GM23338 (cell line): ENCODE measurements around the gene SORBS1. TPM values are rescaled to one million over a fixed set of nuclear protein-coding genes. Genes with fewer than 3 reads are reported as not detected.

Source experiments
- ATAC-seq: fragments of 200-7000 bp; cut with Tn5 transposase; 3 replicates; pipeline ENCODE4 v1.9.1; 2020
- DNase-seq: peaks from one replicate; pipeline ENCODE4 v3.0.0-alpha.2; 2015; ENCODE audit warnings: low spot score
- H2AFZ ChIP-seq: fragments of 200-600 bp; sonication (generic); 2 replicates; pipeline ENCODE4 v1.8.0; 2016; ENCODE audit warnings: antibody characterized with exemption, mild to moderate bottlenecking, moderate library complexity
- H3F3A ChIP-seq: fragments of 200-600 bp; sonication (generic); replicated peaks from 2 replicates; pipeline ENCODE4 v1.8.0; 2017; ENCODE audit warnings: antibody characterized with exemption, mixed run types, low read depth
- H3K27ac ChIP-seq: fragments of 200-600 bp; sonication (generic); 2 replicates; pipeline ENCODE4 v1.6.1; 2016; ENCODE audit warnings: low read depth
- H3K27me3 ChIP-seq: fragments of 200-600 bp; sonication (generic); 2 replicates; pipeline ENCODE4 v1.8.0; 2016; ENCODE audit warnings: mild to moderate bottlenecking, mixed run types, moderate library complexity; ENCODE audit not compliant: insufficient read depth
- H3K36me3 ChIP-seq: fragments of 200-600 bp; sonication (generic); 2 replicates; pipeline ENCODE4 v1.8.0; 2016; ENCODE audit warnings: mild to moderate bottlenecking; ENCODE audit not compliant: insufficient read depth
- H3K4me1 ChIP-seq: fragments of 200-600 bp; sonication (generic); 2 replicates; pipeline ENCODE4 v1.8.0; 2016; ENCODE audit warnings: mild to moderate bottlenecking, moderate library complexity; ENCODE audit not compliant: insufficient read depth
- H3K4me2 ChIP-seq: fragments of 200-600 bp; sonication (generic); 2 replicates; pipeline ENCODE4 v1.7.1; 2017; ENCODE audit warnings: mixed run types
- H3K4me3 ChIP-seq: fragments of 200-600 bp; sonication (generic); 2 replicates; pipeline ENCODE4 v1.6.1; 2016; ENCODE audit warnings: mixed run types
- H3K79me2 ChIP-seq: fragments of 200-600 bp; sonication (generic); replicated peaks from 2 replicates; pipeline ENCODE4 v1.8.0; 2017; ENCODE audit warnings: mild to moderate bottlenecking; ENCODE audit not compliant: insufficient read depth
- H3K9me2 ChIP-seq: fragments of 200-600 bp; sonication (generic); 2 replicates; pipeline ENCODE4 v1.8.0; 2017; ENCODE audit not compliant: insufficient read depth
- H4K20me1 ChIP-seq: fragments of 200-600 bp; sonication (generic); replicated peaks from 2 replicates; pipeline ENCODE4 v1.8.0; 2017; ENCODE audit warnings: mild to moderate bottlenecking; ENCODE audit not compliant: insufficient read depth
- H3K27ac Mint-ChIP-seq: 2 replicates; pipeline ENCODE4 v1.8.0; 2020; ENCODE audit warnings: inconsistent platforms, mild to moderate bottlenecking, moderate library complexity, mixed read lengths
- H3K27me3 Mint-ChIP-seq: 3 replicates; pipeline ENCODE4 v1.8.0; 2022; ENCODE audit warnings: low read depth, mild to moderate bottlenecking, moderate library complexity, mixed read lengths, inconsistent platforms; ENCODE audit not compliant: insufficient read depth, poor library complexity
- H3K36me3 Mint-ChIP-seq: 3 replicates; pipeline ENCODE4 v1.8.0; 2021; ENCODE audit warnings: low read depth, mild to moderate bottlenecking, inconsistent platforms, moderate library complexity, mixed read lengths
- H3K4me1 Mint-ChIP-seq: 3 replicates; pipeline ENCODE4 v1.8.0; 2020; ENCODE audit warnings: mild to moderate bottlenecking, inconsistent platforms, mixed read lengths
- H3K4me3 Mint-ChIP-seq: 3 replicates; pipeline ENCODE4 v1.8.0; 2021; ENCODE audit warnings: moderate library complexity, mild to moderate bottlenecking, inconsistent platforms, mixed read lengths
- H3K9me3 Mint-ChIP-seq: 3 replicates; pipeline ENCODE4 v1.8.0; 2020; ENCODE audit warnings: moderate library complexity, mild to moderate bottlenecking, inconsistent platforms, mixed read lengths
- CREB1 ChIP-seq: fragments of 250-450 bp; sonication (Bioruptor Pico); IDR thresholded peaks from 2 replicates; pipeline ENCODE4 v1.5.0; 2020; ENCODE audit warnings: low read depth, mild to moderate bottlenecking, moderate library complexity
- EZH2 ChIP-seq: fragments of 200-600 bp; sonication (generic); IDR thresholded peaks from one replicate; pipeline ENCODE4 v1.8.0; 2017; ENCODE audit warnings: antibody characterized with exemption, mild to moderate bottlenecking, low read depth; ENCODE audit not compliant: unreplicated experiment
- EZH2phosphoT487 ChIP-seq: fragments of 200-600 bp; sonication (generic); IDR thresholded peaks from one replicate; pipeline ENCODE4 v1.8.1; 2018; ENCODE audit warnings: antibody characterized with exemption; ENCODE audit not compliant: unreplicated experiment
- JUNB ChIP-seq: IDR thresholded peaks from one replicate; pipeline ENCODE4 v1.6.1; 2016; ENCODE audit warnings: antibody characterized with exemption; ENCODE audit not compliant: unreplicated experiment
- NANOG ChIP-seq: IDR thresholded peaks from 2 replicates; pipeline ENCODE4 v1.6.1; 2016; ENCODE audit warnings: antibody characterized with exemption, borderline replicate concordance
- POLR2AphosphoS5 ChIP-seq: IDR thresholded peaks from 2 replicates; pipeline ENCODE4 v1.6.1; 2016; ENCODE audit warnings: antibody characterized with exemption, low read depth
- STAT1 ChIP-seq: IDR thresholded peaks from one replicate; pipeline ENCODE4 v1.6.1; 2016; ENCODE audit warnings: antibody characterized with exemption; ENCODE audit not compliant: unreplicated experiment
- ZNF114 ChIP-seq: fragments of 250-450 bp; sonication (Bioruptor Pico); IDR thresholded peaks from 2 replicates; pipeline ENCODE4 v1.5.0; 2020; ENCODE audit warnings: mild to moderate bottlenecking, moderate library complexity
- ZNF331 ChIP-seq: fragments of 250-450 bp; sonication (Bioruptor Pico); IDR thresholded peaks from 2 replicates; pipeline ENCODE4 v1.5.0; 2020; ENCODE audit warnings: low read depth, mild to moderate bottlenecking, moderate library complexity
- polyA plus RNA-seq: library from polyadenylated mRNA; unstranded; fragments of >200 nt; fragmentation: Nextera tagmentation; extraction: Ambion mirVana; gene quantifications from 2 replicates; pipeline ENCODE4 v1.2.1, GENCODE V29; 2016
- total RNA-seq: library from RNA; depleted of rRNA; stranded (reverse); fragments of >200 nt; shearing (Covaris generic); gene quantifications from 2 replicates; pipeline ENCODE4 v1.2.3, GENCODE V29; 2014
- TF ChIP-seq, protein P1 (sequence below): IDR thresholded peaks from 2 replicates; pipeline ENCODE4 v1.6.1; 2016; ENCODE audit warnings: antibody characterized with exemption
- TF ChIP-seq, protein P2 (sequence below): IDR thresholded peaks from one replicate; pipeline ENCODE4 v1.6.1; 2018; ENCODE audit warnings: antibody characterized with exemption; ENCODE audit not compliant: unreplicated experiment
- TF ChIP-seq, protein P3 (sequence below): fragments of 250-450 bp; sonication (Bioruptor Pico); IDR thresholded peaks from 2 replicates; pipeline ENCODE4 v1.5.0; 2020; ENCODE audit warnings: mild to moderate bottlenecking, moderate library complexity
- TF ChIP-seq, protein P4 (sequence below), 2 experiments: fragments of 200-600 bp in 1 of 2; sonication (generic) in 1 of 2; conservative IDR thresholded peaks; 2 replicates each; pipeline versions ENCODE4 v1.5.1 to v1.6.1; 2016 to 2017; ENCODE audit warnings: antibody characterized with exemption in 2 of 2, low read depth in 2 of 2, mild to moderate bottlenecking in 2 of 2, moderate library complexity in 1 of 2

The SORBS1 gene
- total and polyA plus RNA-seq, 2 experiments from 2014 or later, result 47.7 to 51.5 TPM

DNA sequence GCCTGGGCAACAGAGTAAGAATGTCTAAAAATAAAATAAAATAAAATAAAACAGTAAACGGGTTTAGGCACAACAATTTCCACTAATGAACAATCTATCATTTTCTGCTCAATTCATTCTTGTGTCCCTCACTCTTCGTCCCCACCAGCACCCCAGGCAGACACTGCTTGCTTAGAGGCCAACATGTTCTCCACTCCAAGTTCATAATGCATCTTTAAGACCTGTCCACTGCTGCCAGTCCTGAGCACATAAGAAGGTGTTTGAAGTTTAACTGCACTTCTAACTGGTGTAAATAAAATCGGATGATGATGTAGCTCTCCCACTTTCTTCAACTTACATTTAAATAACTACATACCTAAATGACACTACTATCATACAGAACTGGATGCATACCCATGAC lies 283.6 kb downstream of the SORBS1 start:
- Histone ChIP-seq H3F3A (0 out of 2 replicates have a peak, but pooled peaks cover 4% of the 10 kb centered on the region), H3K4me3 (no peak overlapping the region), H2AFZ (no peak overlapping the region), H3K27me3 (no peaks in the 10 kb centered on the region), H4K20me1 (peaks cover 35% of the 10 kb centered on the region), H3K79me2 (peaks cover 100% of the 10 kb centered on the region), H3K4me2 (0 out of 2 replicates have a peak overlapping the region, but pooled peaks have one; percentile 43), H3K36me3 (no peaks in the 10 kb centered on the region), H3K4me1 (peaks cover 30% of the 10 kb centered on the region), H3K27ac (no peak overlapping the region), H3K9me2 (no peaks in the 10 kb centered on the region)
- Mint-ChIP-seq H3K36me3 (0 out of 3 replicates have a peak, but pooled peaks cover 6% of the 10 kb centered on the region), H3K9me3 (0 out of 3 replicates have a peak, but pooled peaks cover 4% of the 10 kb centered on the region), H3K4me3 (no peak overlapping the region), H3K4me1 (peaks cover 40% of the 10 kb centered on the region), H3K27me3 (peaks cover 3% of the 10 kb centered on the region), H3K27ac (no peak overlapping the region)
- TF ChIP-seq, protein P1, sequence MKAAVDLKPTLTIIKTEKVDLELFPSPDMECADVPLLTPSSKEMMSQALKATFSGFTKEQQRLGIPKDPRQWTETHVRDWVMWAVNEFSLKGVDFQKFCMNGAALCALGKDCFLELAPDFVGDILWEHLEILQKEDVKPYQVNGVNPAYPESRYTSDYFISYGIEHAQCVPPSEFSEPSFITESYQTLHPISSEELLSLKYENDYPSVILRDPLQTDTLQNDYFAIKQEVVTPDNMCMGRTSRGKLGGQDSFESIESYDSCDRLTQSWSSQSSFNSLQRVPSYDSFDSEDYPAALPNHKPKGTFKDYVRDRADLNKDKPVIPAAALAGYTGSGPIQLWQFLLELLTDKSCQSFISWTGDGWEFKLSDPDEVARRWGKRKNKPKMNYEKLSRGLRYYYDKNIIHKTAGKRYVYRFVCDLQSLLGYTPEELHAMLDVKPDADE, result no peak
- TF ChIP-seq, protein P2, sequence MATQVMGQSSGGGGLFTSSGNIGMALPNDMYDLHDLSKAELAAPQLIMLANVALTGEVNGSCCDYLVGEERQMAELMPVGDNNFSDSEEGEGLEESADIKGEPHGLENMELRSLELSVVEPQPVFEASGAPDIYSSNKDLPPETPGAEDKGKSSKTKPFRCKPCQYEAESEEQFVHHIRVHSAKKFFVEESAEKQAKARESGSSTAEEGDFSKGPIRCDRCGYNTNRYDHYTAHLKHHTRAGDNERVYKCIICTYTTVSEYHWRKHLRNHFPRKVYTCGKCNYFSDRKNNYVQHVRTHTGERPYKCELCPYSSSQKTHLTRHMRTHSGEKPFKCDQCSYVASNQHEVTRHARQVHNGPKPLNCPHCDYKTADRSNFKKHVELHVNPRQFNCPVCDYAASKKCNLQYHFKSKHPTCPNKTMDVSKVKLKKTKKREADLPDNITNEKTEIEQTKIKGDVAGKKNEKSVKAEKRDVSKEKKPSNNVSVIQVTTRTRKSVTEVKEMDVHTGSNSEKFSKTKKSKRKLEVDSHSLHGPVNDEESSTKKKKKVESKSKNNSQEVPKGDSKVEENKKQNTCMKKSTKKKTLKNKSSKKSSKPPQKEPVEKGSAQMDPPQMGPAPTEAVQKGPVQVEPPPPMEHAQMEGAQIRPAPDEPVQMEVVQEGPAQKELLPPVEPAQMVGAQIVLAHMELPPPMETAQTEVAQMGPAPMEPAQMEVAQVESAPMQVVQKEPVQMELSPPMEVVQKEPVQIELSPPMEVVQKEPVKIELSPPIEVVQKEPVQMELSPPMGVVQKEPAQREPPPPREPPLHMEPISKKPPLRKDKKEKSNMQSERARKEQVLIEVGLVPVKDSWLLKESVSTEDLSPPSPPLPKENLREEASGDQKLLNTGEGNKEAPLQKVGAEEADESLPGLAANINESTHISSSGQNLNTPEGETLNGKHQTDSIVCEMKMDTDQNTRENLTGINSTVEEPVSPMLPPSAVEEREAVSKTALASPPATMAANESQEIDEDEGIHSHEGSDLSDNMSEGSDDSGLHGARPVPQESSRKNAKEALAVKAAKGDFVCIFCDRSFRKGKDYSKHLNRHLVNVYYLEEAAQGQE, result no peak
- no peak for TF ChIP-seq JUNB
- TF ChIP-seq ZNF114 (CRISPR knock-in tag), result no peak
- TF ChIP-seq, protein P3, sequence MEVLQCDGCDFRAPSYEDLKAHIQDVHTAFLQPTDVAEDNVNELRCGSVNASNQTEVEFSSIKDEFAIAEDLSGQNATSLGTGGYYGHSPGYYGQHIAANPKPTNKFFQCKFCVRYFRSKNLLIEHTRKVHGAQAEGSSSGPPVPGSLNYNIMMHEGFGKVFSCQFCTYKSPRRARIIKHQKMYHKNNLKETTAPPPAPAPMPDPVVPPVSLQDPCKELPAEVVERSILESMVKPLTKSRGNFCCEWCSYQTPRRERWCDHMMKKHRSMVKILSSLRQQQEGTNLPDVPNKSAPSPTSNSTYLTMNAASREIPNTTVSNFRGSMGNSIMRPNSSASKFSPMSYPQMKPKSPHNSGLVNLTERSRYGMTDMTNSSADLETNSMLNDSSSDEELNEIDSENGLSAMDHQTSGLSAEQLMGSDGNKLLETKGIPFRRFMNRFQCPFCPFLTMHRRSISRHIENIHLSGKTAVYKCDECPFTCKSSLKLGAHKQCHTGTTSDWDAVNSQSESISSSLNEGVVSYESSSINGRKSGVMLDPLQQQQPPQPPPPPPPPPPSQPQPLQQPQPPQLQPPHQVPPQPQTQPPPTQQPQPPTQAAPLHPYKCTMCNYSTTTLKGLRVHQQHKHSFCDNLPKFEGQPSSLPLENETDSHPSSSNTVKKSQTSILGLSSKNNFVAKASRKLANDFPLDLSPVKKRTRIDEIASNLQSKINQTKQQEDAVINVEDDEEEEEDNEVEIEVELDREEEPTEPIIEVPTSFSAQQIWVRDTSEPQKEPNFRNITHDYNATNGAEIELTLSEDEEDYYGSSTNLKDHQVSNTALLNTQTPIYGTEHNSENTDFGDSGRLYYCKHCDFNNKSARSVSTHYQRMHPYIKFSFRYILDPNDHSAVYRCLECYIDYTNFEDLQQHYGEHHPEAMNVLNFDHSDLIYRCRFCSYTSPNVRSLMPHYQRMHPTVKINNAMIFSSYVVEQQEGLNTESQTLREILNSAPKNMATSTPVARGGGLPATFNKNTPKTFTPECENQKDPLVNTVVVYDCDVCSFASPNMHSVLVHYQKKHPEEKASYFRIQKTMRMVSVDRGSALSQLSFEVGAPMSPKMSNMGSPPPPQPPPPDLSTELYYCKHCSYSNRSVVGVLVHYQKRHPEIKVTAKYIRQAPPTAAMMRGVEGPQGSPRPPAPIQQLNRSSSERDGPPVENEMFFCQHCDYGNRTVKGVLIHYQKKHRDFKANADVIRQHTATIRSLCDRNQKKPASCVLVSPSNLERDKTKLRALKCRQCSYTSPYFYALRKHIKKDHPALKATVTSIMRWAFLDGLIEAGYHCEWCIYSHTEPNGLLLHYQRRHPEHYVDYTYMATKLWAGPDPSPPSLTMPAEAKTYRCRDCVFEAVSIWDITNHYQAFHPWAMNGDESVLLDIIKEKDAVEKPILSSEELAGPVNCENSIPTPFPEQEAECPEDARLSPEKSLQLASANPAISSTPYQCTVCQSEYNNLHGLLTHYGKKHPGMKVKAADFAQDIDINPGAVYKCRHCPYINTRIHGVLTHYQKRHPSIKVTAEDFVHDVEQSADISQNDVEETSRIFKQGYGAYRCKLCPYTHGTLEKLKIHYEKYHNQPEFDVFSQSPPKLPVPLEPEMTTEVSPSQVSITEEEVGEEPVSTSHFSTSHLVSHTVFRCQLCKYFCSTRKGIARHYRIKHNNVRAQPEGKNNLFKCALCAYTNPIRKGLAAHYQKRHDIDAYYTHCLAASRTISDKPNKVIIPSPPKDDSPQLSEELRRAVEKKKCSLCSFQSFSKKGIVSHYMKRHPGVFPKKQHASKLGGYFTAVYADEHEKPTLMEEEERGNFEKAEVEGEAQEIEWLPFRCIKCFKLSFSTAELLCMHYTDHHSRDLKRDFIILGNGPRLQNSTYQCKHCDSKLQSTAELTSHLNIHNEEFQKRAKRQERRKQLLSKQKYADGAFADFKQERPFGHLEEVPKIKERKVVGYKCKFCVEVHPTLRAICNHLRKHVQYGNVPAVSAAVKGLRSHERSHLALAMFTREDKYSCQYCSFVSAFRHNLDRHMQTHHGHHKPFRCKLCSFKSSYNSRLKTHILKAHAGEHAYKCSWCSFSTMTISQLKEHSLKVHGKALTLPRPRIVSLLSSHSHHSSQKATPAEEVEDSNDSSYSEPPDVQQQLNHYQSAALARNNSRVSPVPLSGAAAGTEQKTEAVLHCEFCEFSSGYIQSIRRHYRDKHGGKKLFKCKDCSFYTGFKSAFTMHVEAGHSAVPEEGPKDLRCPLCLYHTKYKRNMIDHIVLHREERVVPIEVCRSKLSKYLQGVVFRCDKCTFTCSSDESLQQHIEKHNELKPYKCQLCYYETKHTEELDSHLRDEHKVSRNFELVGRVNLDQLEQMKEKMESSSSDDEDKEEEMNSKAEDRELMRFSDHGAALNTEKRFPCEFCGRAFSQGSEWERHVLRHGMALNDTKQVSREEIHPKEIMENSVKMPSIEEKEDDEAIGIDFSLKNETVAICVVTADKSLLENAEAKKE (CRISPR knock-in tag), result no peak
- no peak for TF ChIP-seq STAT1
- TF ChIP-seq NANOG, result no peak
- no peak for TF ChIP-seq CREB1 (CRISPR knock-in tag)
- TF ChIP-seq, protein P4, sequence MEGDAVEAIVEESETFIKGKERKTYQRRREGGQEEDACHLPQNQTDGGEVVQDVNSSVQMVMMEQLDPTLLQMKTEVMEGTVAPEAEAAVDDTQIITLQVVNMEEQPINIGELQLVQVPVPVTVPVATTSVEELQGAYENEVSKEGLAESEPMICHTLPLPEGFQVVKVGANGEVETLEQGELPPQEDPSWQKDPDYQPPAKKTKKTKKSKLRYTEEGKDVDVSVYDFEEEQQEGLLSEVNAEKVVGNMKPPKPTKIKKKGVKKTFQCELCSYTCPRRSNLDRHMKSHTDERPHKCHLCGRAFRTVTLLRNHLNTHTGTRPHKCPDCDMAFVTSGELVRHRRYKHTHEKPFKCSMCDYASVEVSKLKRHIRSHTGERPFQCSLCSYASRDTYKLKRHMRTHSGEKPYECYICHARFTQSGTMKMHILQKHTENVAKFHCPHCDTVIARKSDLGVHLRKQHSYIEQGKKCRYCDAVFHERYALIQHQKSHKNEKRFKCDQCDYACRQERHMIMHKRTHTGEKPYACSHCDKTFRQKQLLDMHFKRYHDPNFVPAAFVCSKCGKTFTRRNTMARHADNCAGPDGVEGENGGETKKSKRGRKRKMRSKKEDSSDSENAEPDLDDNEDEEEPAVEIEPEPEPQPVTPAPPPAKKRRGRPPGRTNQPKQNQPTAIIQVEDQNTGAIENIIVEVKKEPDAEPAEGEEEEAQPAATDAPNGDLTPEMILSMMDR (conservative IDR thresholded peaks at IDR 0.05; ENCODE audit: low read depth in 2 of 2), result no peak
- TF ChIP-seq ZNF331 (CRISPR knock-in tag), result no peak
- TF ChIP-seq EZH2, result no peak
- TF ChIP-seq EZH2phosphoT487, result no peak
- TF ChIP-seq POLR2AphosphoS5, result no peak
- ATAC-seq (no peak), DNase-seq (no peak)
